H1 (cell line): ENCODE data around the gene AFG1L. TPM values are rescaled to one million over a fixed set of nuclear protein-coding genes. Genes with fewer than 3 reads are reported as not detected.

ENCODE experiments used
- CTCF ChIA-PET: fragments of 300-600 bp; sonication (Branson Sonifier 250); formaldehyde crosslinking; loops from one replicate; lab custom pipeline; 2021; ENCODE audit not compliant: partially characterized antibody; lab: Charles Lee
- POLR2A ChIA-PET: fragments of 300-600 bp; sonication (Branson Sonifier 250); formaldehyde crosslinking; loops from one replicate; lab custom pipeline; 2021; ENCODE audit warnings: inconsistent platforms; ENCODE audit not compliant: partially characterized antibody; lab: Charles Lee
- DNase-seq, 2 experiments: peaks; one replicate each; pipeline versions ENCODE4 v3.0.0 to v3.0.0-alpha.2; 2010 to 2022; ENCODE audit warnings: low spot score in 2 of 2, low read depth in 1 of 2, mixed read lengths in 1 of 2
- FAIRE-seq: peaks from 2 replicates; lab custom pipeline; 2011; peaks lifted over from hg19 to GRCh38; lab: Jason Lieb, UNC
- H2AFZ ChIP-seq: 2 replicates; pipeline ENCODE4 v1.8.1; 2012; ENCODE audit warnings: low read length, inconsistent platforms
- H2AK5ac ChIP-seq: 2 replicates; pipeline ENCODE4 v1.6.1; 2013; ENCODE audit warnings: low read depth, low read length
- H2BK120ac ChIP-seq: replicated peaks from 2 replicates; pipeline ENCODE3; 2013; ENCODE audit warnings: low read depth, low read length, inconsistent platforms
- H2BK12ac ChIP-seq: 2 replicates; pipeline ENCODE4 v1.6.1; 2013; ENCODE audit warnings: low read depth, low read length
- H2BK15ac ChIP-seq: 2 replicates; pipeline ENCODE4 v1.6.1; 2013; ENCODE audit warnings: low read length
- H2BK20ac ChIP-seq: 2 replicates; pipeline ENCODE4 v1.6.1; 2013; ENCODE audit warnings: low read length
- H2BK5ac ChIP-seq: 2 replicates; pipeline ENCODE4 v1.6.1; 2013; ENCODE audit warnings: low read depth, low read length
- H3K14ac ChIP-seq: 2 replicates; pipeline ENCODE4 v1.6.1; 2013; ENCODE audit warnings: inconsistent platforms; ENCODE audit not compliant: insufficient read length
- H3K18ac ChIP-seq: 2 replicates; pipeline ENCODE4 v1.6.1; 2013; ENCODE audit warnings: low read length; ENCODE audit errors: extremely low read depth
- H3K23ac ChIP-seq: 2 replicates; pipeline ENCODE4 v1.6.1; 2013; ENCODE audit warnings: inconsistent platforms; ENCODE audit not compliant: insufficient read length
- H3K23me2 ChIP-seq: 2 replicates; pipeline ENCODE4 v1.6.1; 2013; ENCODE audit warnings: low read depth, low read length
- H3K27ac ChIP-seq: 2 replicates; pipeline ENCODE4 v1.6.1; 2011; ENCODE audit warnings: low read depth, low read length, inconsistent platforms
- H3K27me3 ChIP-seq, 4 experiments: replicated peaks in 1 of 4; 1 replicate in 1 of 4; 2 replicates in 3 of 4; pipeline versions ENCODE4 v1.6.1 to v1.8.1; 2011 to 2013; ENCODE audit warnings: low read length in 3 of 4, mild to moderate bottlenecking in 3 of 4, inconsistent platforms in 2 of 4, mixed read lengths in 2 of 4, moderate library complexity in 1 of 4; ENCODE audit not compliant: control insufficient read depth in 3 of 4, insufficient read depth in 3 of 4; ENCODE audit errors: extremely low read depth in 1 of 4
- H3K36me3 ChIP-seq, 4 experiments: 2 replicates each; pipeline versions ENCODE4 v1.6.1 to v1.8.1; 2011 to 2013; ENCODE audit warnings: mild to moderate bottlenecking in 4 of 4, low read length in 3 of 4, moderate library complexity in 2 of 4, control low read depth in 1 of 4, inconsistent platforms in 1 of 4; ENCODE audit not compliant: insufficient read depth in 4 of 4, control insufficient read depth in 2 of 4
- H3K4ac ChIP-seq: replicated peaks from 2 replicates; pipeline ENCODE3; 2013; ENCODE audit warnings: low read length, low read depth, mixed read lengths, inconsistent platforms; ENCODE audit not compliant: insufficient read length
- H3K4me1 ChIP-seq, 4 experiments: replicated peaks in 1 of 4; 1 replicate in 1 of 4; 2 replicates in 3 of 4; pipeline versions ENCODE4 v1.6.1 to v1.8.1; 2011 to 2013; ENCODE audit warnings: low read length in 3 of 4, inconsistent platforms in 2 of 4, mixed read lengths in 1 of 4; ENCODE audit not compliant: insufficient read depth in 4 of 4, control insufficient read depth in 3 of 4
- H3K4me2 ChIP-seq, 2 experiments: 2 replicates each; pipeline versions ENCODE4 v1.6.1 to v1.8.1; 2011 to 2013; ENCODE audit warnings: low read depth in 2 of 2, low read length in 2 of 2, control low read depth in 1 of 2, inconsistent platforms in 1 of 2, mild to moderate bottlenecking in 1 of 2; ENCODE audit not compliant: insufficient read depth in 1 of 2
- H3K4me3 ChIP-seq, 4 experiments: fragments of 200-600, 300-600 bp in 1 of 4; sonication (generic), shearing (Covaris generic), sonication (Bioruptor Twin) in 1 of 4; 2 replicates each; pipeline versions ENCODE4 v1.5.1 to v1.8.1; 2011 to 2016; ENCODE audit warnings: low read length in 4 of 4, low read depth in 3 of 4, control low read depth in 2 of 4, inconsistent platforms in 2 of 4, mild to moderate bottlenecking in 2 of 4, mixed read lengths in 1 of 4, moderate library complexity in 1 of 4; ENCODE audit not compliant: insufficient read depth in 2 of 4; ENCODE audit errors: extremely low read depth in 1 of 4
- H3K56ac ChIP-seq: replicated peaks from 2 replicates; pipeline ENCODE3; 2013; ENCODE audit warnings: low read depth, mild to moderate bottlenecking, mixed read lengths, low read length, inconsistent platforms; ENCODE audit not compliant: insufficient read length
- H3K79me1 ChIP-seq: 2 replicates; pipeline ENCODE4 v1.6.1; 2013; ENCODE audit warnings: low read depth, low read length, control low read depth
- H3K79me2 ChIP-seq, 2 experiments: 2 replicates each; pipeline versions ENCODE4 v1.6.1 to v1.8.1; 2012 to 2013; ENCODE audit warnings: low read length in 2 of 2, mild to moderate bottlenecking in 2 of 2, inconsistent platforms in 1 of 2; ENCODE audit not compliant: insufficient read depth in 2 of 2, control insufficient read depth in 1 of 2
- H3K9ac ChIP-seq, 4 experiments: replicated peaks in 1 of 4; 1 replicate in 1 of 4; 2 replicates in 3 of 4; pipeline versions ENCODE4 v1.6.1 to v1.8.1; 2011 to 2013; ENCODE audit warnings: low read depth in 3 of 4, low read length in 3 of 4, control low read depth in 2 of 4, mild to moderate bottlenecking in 2 of 4, moderate library complexity in 2 of 4, inconsistent platforms in 1 of 4; ENCODE audit errors: extremely low read depth in 1 of 4
- H3K9me3 ChIP-seq, 2 experiments: 2 replicates each; pipeline versions ENCODE4 v1.6.1 to v1.8.1; 2012 to 2013; ENCODE audit warnings: mild to moderate bottlenecking in 2 of 2, moderate library complexity in 2 of 2, control low read depth in 1 of 2, inconsistent platforms in 1 of 2, low read depth in 1 of 2, low read length in 1 of 2, mixed read lengths in 1 of 2; ENCODE audit not compliant: insufficient read depth in 2 of 2
- H4K20me1 ChIP-seq, 2 experiments: replicated peaks in 1 of 2; 2 replicates each; pipeline versions ENCODE3 to v1.8.1; 2011 to 2013; ENCODE audit warnings: inconsistent platforms in 2 of 2, low read length in 2 of 2, mild to moderate bottlenecking in 1 of 2; ENCODE audit not compliant: insufficient read depth in 2 of 2, control insufficient read depth in 1 of 2
- H4K5ac ChIP-seq: 2 replicates; pipeline ENCODE4 v1.6.1; 2013; ENCODE audit warnings: low read length, low read depth, mixed read lengths, inconsistent platforms; ENCODE audit not compliant: insufficient read length
- H4K8ac ChIP-seq: 2 replicates; pipeline ENCODE4 v1.8.0; 2013; ENCODE audit warnings: mild to moderate bottlenecking, moderate library complexity, low read length, inconsistent platforms; ENCODE audit not compliant: insufficient read depth; ENCODE audit errors: extremely low read depth
- H4K91ac ChIP-seq: replicated peaks from 2 replicates; pipeline ENCODE3; 2013; ENCODE audit warnings: low read length, mixed read lengths, inconsistent platforms; ENCODE audit not compliant: insufficient read length
- CBX8 ChIP-seq: fragments of 300-800, 300-1000 bp; sonication (generic); IDR thresholded peaks from 2 replicates; pipeline ENCODE4 v1.7.1; 2016; ENCODE audit warnings: low read depth, low read length, borderline replicate concordance
- CHD1 ChIP-seq: IDR thresholded peaks from 2 replicates; pipeline ENCODE4 v1.6.1; 2012; ENCODE audit warnings: low read depth, low read length, improper control_type of control experiment
- CREB1 ChIP-seq: IDR thresholded peaks from 2 replicates; pipeline ENCODE4 v1.6.1; 2012; ENCODE audit warnings: inconsistent platforms
- GABPA ChIP-seq: IDR thresholded peaks from 2 replicates; pipeline ENCODE4 v1.6.1; 2011; ENCODE audit warnings: mild to moderate bottlenecking, low read length, moderate library complexity, borderline replicate concordance; ENCODE audit not compliant: insufficient read depth
- HDAC6 ChIP-seq: IDR thresholded peaks from one replicate; pipeline ENCODE4 v1.7.1; 2012; ENCODE audit warnings: low read depth, mild to moderate bottlenecking, inconsistent platforms, low read length, moderate library complexity
- KDM1A ChIP-seq: fragments of 200-600, 300-600 bp; sonication (generic); IDR thresholded peaks from 2 replicates; pipeline ENCODE4 v1.7.1; 2016; ENCODE audit warnings: mild to moderate bottlenecking, low read length, borderline replicate concordance
- NANOG ChIP-seq: IDR thresholded peaks from 2 replicates; pipeline ENCODE4 v1.6.1; 2011; ENCODE audit warnings: low read length, low read depth, mild to moderate bottlenecking, inconsistent platforms; ENCODE audit not compliant: insufficient read depth, poor library complexity, severe bottlenecking
- NRF1 ChIP-seq: IDR thresholded peaks from 2 replicates; pipeline ENCODE4 v1.6.1; 2011; ENCODE audit warnings: mild to moderate bottlenecking, low read depth, low read length, improper control_type of control experiment
- PHF8 ChIP-seq: fragments of 200-600 bp; sonication (generic); conservative IDR thresholded peaks from 2 replicates; pipeline ENCODE4 v1.7.1; 2012; ENCODE audit warnings: low read depth, mild to moderate bottlenecking, inconsistent platforms, low read length, moderate library complexity
- POLR2A ChIP-seq, 2 experiments: IDR thresholded peaks; 1 replicate in 1 of 2; 2 replicates in 1 of 2; pipeline ENCODE4 v1.6.1; 2011; ENCODE audit warnings: low read depth in 2 of 2, low read length in 2 of 2, mild to moderate bottlenecking in 2 of 2; ENCODE audit errors: control extremely low read depth in 1 of 2
- POLR2AphosphoS5 ChIP-seq: IDR thresholded peaks from 2 replicates; pipeline ENCODE4 v1.6.1; 2011; ENCODE audit warnings: low read depth, low read length
- SAP30 ChIP-seq: fragments of 300-600 bp; sonication (generic); IDR thresholded peaks from 2 replicates; pipeline ENCODE4 v1.7.1; 2012; ENCODE audit warnings: low read length, moderate library complexity, mild to moderate bottlenecking, inconsistent platforms; ENCODE audit not compliant: insufficient read depth, insufficient replicate concordance
- SRF ChIP-seq: IDR thresholded peaks from 2 replicates; pipeline ENCODE4 v1.6.1; 2011; ENCODE audit warnings: mild to moderate bottlenecking, low read depth, low read length, moderate library complexity
- SUZ12 ChIP-seq: fragments of 200-600 bp; sonication (generic); IDR thresholded peaks from 2 replicates; pipeline ENCODE4 v1.6.1; 2012; ENCODE audit warnings: mild to moderate bottlenecking, inconsistent platforms, low read length, moderate library complexity, mixed read lengths
- TAF7 ChIP-seq: optimal IDR thresholded peaks from 2 replicates; pipeline ENCODE3; 2011; ENCODE audit warnings: low read depth, mild to moderate bottlenecking, inconsistent platforms, low read length, moderate library complexity, borderline replicate concordance
- WGBS, 2 experiments: shearing (Covaris generic) in 1 of 2; methylation state at CpG; one replicate each; pipeline versions ENCODE4 v1.1.6 to v1.1.7; 2013 to 2015; ENCODE audit warnings: low lambda C conversion rate in 2 of 2, mixed read lengths in 2 of 2, inconsistent platforms in 1 of 2, low coverage in 1 of 2, missing lambda C conversion rate in 1 of 2; ENCODE audit not compliant: insufficient replicate concordance in 2 of 2, insufficient coverage in 1 of 2, insufficient read length in 1 of 2; ENCODE audit errors: extremely low coverage in 1 of 2, missing lambda C conversion rate in 1 of 2; 5-methylcytosine and 5-hydroxymethylcytosine counted together
- polyA plus RNA-seq, 7 experiments: library from polyadenylated mRNA; depleted of rRNA in 3 of 7; stranded (reverse) in 5 of 7; unstranded in 2 of 7; fragments of >200 nt in 5 of 7; fragments of 200-250 nt in 2 of 7; gene quantifications; 1 replicate in 5 of 7; 2 replicates in 1 of 7; 4 replicates in 1 of 7; pipeline versions ENCODE4 v1.2.1 to v1.2.3, GENCODE V29; 2011 to 2013; ENCODE audit warnings: missing spikeins in 2 of 7, mixed read lengths in 2 of 7
- total RNA-seq: library from RNA; stranded (reverse); fragmentation: NEBNext Ultra II Directional; extraction: Animal tissue kit (Norgen Biotek cat#: 25700); gene quantifications from 2 replicates; pipeline ENCODE4 v1.2.1, GENCODE V29; 2021

Gene AFG1L
- total and polyA plus RNA-seq, 2 of the 8 experiments (the other 6 are each of a cell fraction or from before 2014, with no cell fraction given), result 0.98 to 5.7 TPM

DNA sequence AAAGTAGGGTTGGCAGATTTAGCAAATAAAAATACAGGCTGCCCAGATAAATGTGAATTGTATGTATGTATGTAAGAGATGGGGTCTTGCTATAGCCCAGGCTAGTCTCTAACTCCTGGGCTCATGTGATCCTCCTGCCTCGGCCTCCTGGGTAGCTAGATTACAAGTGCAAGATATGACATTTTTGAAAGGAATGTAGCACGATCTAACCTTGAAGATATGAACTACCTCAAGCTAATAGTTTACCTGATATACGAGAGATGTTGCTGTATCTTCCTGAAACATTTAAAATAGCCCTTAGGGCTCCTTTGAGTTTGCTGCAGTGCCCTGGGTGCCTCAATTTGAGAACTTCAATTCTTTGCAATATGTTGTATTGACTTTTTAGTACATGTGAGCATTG, 42.1 kb downstream of the AFG1L start:
- TF ChIP-seq NRF1, result no peak
- no peak for TF ChIP-seq CREB1
- TF ChIP-seq KDM1A, result no peak
- TF ChIP-seq HDAC6, result no peak
- TF ChIP-seq SRF, result no peak
- TF ChIP-seq NANOG, result no peak
- TF ChIP-seq SAP30, result no peak
- TF ChIP-seq POLR2A (IDR thresholded peaks at IDR 0.05; ENCODE audit: control extremely low read depth in 1 of 2, low read depth in 2 of 2, low read length in 2 of 2), result no peak
- TF ChIP-seq CHD1, result no peak
- TF ChIP-seq SUZ12, result no peak
- TF ChIP-seq PHF8, result no peak
- no peak for TF ChIP-seq TAF7
- TF ChIP-seq POLR2AphosphoS5, result no peak
- TF ChIP-seq GABPA, result no peak
- TF ChIP-seq CBX8, result no peak
- Histone ChIP-seq H3K56ac (no peak overlapping the region), H3K9me3 (no peaks in the 10 kb centered on the region), H4K8ac (no peak overlapping the region), H3K36me3 (no peaks in the 10 kb centered on the region), H3K18ac (no peak overlapping the region), H3K14ac (no peak overlapping the region), H2BK5ac (no peak overlapping the region), H4K91ac (no peak overlapping the region), H2BK120ac (no peak overlapping the region), H3K23ac (no peak overlapping the region), H3K9ac (no peak overlapping the region), H3K27ac (no peak overlapping the region), H3K27me3 (no peaks in the 10 kb centered on the region), H3K4me2 (no peak overlapping the region), H2BK12ac (no peak overlapping the region), H2BK20ac (no peak overlapping the region), H3K4me3 (no peak overlapping the region), H4K5ac (no peak overlapping the region), H2AFZ (no peak overlapping the region), H2AK5ac (no peak overlapping the region), H2BK15ac (no peak overlapping the region), H3K79me2 (no peaks in the 10 kb centered on the region), H3K4ac (no peak overlapping the region), H3K79me1 (no peaks in the 10 kb centered on the region), H4K20me1 (no peaks in the 10 kb centered on the region), H3K4me1 (no peaks in the 10 kb centered on the region), H3K23me2 (no peaks in the 10 kb centered on the region)
- no peak for FAIRE-seq
- CTCF ChIA-PET, result interaction anchor here (1.3 to 2.5 kb wide), 2 partner anchors 15 to 23 kb away, joined by 6 to 7 read pairs; no protein-coding TSS in a partner anchor
- POLR2A ChIA-PET, result no interaction called here
- no peak for DNase-seq
- WGBS, 2 experiments, result 94% methylated on average over 3 of the region's 3 CpGs; no CpG with 5 or more reads in 1 of the 2 experiments
